Measurements from ENCODE around the gene TPI1.

DNA sequence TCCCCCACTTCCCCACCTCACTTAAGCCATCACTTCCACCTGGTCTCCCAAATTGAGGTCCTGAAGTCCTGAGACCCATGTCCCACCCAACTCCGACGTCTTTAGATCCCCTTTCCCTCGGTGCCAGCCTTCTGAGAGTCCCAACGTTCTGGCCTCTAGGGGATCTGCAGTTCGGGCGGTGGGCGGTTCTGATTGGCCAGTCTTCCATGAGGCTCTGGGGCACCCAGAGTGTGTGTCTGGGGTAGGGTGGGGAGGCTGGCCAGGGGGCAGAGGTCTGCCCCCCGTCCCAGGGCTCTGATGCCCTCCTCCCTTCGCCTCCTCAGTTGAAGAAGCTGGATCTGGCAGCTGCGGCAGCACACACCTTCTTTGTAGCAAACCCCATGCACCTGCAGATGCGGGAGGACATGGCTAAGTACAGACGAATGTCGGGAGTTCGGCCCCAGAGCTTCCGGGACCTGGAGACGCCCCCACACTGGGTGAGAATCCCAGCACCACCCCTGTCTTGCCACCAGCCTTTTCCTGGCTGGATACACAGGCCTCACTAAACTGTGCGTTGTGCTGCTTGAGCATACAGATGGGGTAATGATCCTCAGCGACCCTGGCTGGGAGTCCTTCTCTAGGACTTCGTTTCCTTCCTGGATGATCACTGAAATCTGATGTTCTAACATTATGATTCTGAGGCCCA is 37.7 kb upstream of the TPI1 start:
- TF ChIP-seq CTCF (IDR thresholded peaks at IDR 0.05): peak in 1 of 4 experiments; percentile 24
- TF ChIP-seq POLR2A (IDR thresholded peaks at IDR 0.05): no peak
- no peak for TF ChIP-seq POLR2AphosphoS5 (IDR thresholded peaks at IDR 0.05)

Data from prostate gland (tissue), 2 donors.